Activated B cell treated with CpG ODN at 0.5 μM for 24 hours (primary cell): ENCODE data around the gene GNB1. TPM values are rescaled to one million over a fixed set of nuclear protein-coding genes. Genes with fewer than 3 reads are reported as not detected.
A peak's percentile ranks its signal among the peaks of the same experiment; 100 is the strongest.

ENCODE experiments used
- ATAC-seq: fragments of 200-7000 bp; cut with Tn5 transposase; one replicate; pipeline ENCODE4 v1.10.0; 2021; ENCODE audit warnings: low read depth, mild to moderate bottlenecking, moderate library complexity
- CTCF ChIA-PET: fragments of 350-600 bp; sonication (Branson Sonifier 250); formaldehyde crosslinking; loops from one replicate; lab custom pipeline; 2021; ENCODE audit warnings: antibody characterized with exemption; lab: Charles Lee
- POLR2A ChIA-PET: fragments of 350-600 bp; sonication (Branson Sonifier 250); formaldehyde crosslinking; loops from one replicate; lab custom pipeline; 2021; ENCODE audit warnings: antibody characterized with exemption; lab: Charles Lee
- DNase-seq: peaks from one replicate; pipeline ENCODE4 v3.0.0; 2022
- H3K27ac Mint-ChIP-seq: one replicate; pipeline ENCODE4 v1.8.0; 2020; ENCODE audit warnings: mixed read lengths
- H3K27me3 Mint-ChIP-seq: one replicate; pipeline ENCODE4 v1.8.0; 2021; ENCODE audit warnings: mixed read lengths
- H3K36me3 Mint-ChIP-seq: one replicate; pipeline ENCODE4 v1.8.0; 2021; ENCODE audit warnings: low read depth, mixed read lengths
- H3K4me1 Mint-ChIP-seq: one replicate; pipeline ENCODE4 v1.8.0; 2021; ENCODE audit warnings: mixed read lengths
- H3K4me3 Mint-ChIP-seq: one replicate; pipeline ENCODE4 v1.8.0; 2020; ENCODE audit warnings: mild to moderate bottlenecking, mixed read lengths
- H3K9me3 Mint-ChIP-seq: one replicate; pipeline ENCODE4 v1.8.0; 2020; ENCODE audit warnings: mixed read lengths
- CTCF ChIP-seq: fragments of 200-600 bp; IDR thresholded peaks from one replicate; pipeline ENCODE4 v1.8.0; 2022; ENCODE audit warnings: antibody characterized with exemption, mild to moderate bottlenecking
- intact Hi-C: fragments of 100-400 bp; cut with micrococcal nuclease; formaldehyde crosslinking; loops from one replicate; pipeline ENCODE4 v1.15.1; 2024
- total RNA-seq: library from RNA; stranded (reverse); gene quantifications from 2 replicates; pipeline ENCODE4 v1.2.3, GENCODE V29; 2022

The GNB1 gene
- total RNA-seq, 1 donor from 2014 or later: 302 TPM

- intact Hi-C loops: loop anchor here (2.0 kb wide), 1 partner anchor 14 kb away; no protein-coding TSS in a partner anchor
- POLR2A ChIA-PET: interaction anchor here (0.7 to 1.6 kb wide), 8 partner anchors 13 to 68 kb away, joined by 3 to 7 read pairs (median 5); no protein-coding TSS in a partner anchor
- CTCF ChIA-PET: interaction anchor here (1.0 kb wide), 1 partner anchor 17 kb away, joined by 3 read pairs; no protein-coding TSS in a partner anchor
- Mint-ChIP-seq H3K4me3 (peak overlapping the region; percentile 38), H3K4me1 (peaks cover 74% of the 10 kb centered on the region), H3K36me3 (peaks cover 29% of the 10 kb centered on the region), H3K9me3 (no peaks in the 10 kb centered on the region), H3K27ac (peak overlapping the region; percentile 79), H3K27me3 (no peaks in the 10 kb centered on the region)
- no peak for TF ChIP-seq CTCF
- ATAC-seq (no peak), DNase-seq (no peak)
Observed at GRCh38 chr1:1847061-1847850, 43.6 kb downstream of the GNB1 start.

GRCh38 chr1:1846386-1846918 lies 44.4 kb downstream of the GNB1 start:
- Mint-ChIP-seq H3K4me3 (no peak overlapping the region), H3K4me1 (peaks cover 82% of the 10 kb centered on the region)

GRCh38 chr1:1842360-1843146 lies 48.3 kb downstream of the GNB1 start:
- ATAC-seq: peak; percentile 63
- Mint-ChIP-seq H3K4me1 (peaks cover 83% of the 10 kb centered on the region), H3K27me3 (no peaks in the 10 kb centered on the region), H3K27ac (peak overlapping the region; percentile 74), H3K9me3 (no peaks in the 10 kb centered on the region), H3K4me3 (peak overlapping the region; percentile 15), H3K36me3 (peaks cover 26% of the 10 kb centered on the region)
- intact Hi-C loops: loop anchor here (5.0 kb wide), 1 partner anchor 65 kb away; no protein-coding TSS in a partner anchor
- ChIA-PET POLR2A (interaction anchor here (0.6 to 0.8 kb wide), 2 partner anchors 13 to 57 kb away, joined by 3 read pairs; no protein-coding TSS in a partner anchor), CTCF (no interaction called here)
- no peak for DNase-seq
- no peak for TF ChIP-seq CTCF

More at GRCh38 chr1:1846386-1846918, 44.4 kb downstream of the GNB1 start:
- H3K27me3 Mint-ChIP-seq: no peaks in the 10 kb centered on the region
- intact Hi-C loops: loop anchor here (2.0 kb wide), 1 partner anchor 14 kb away; no protein-coding TSS in a partner anchor
- H3K36me3 Mint-ChIP-seq: peaks cover 27% of the 10 kb centered on the region
- ChIA-PET POLR2A (no interaction called here), CTCF (no interaction called here)
- no peaks in the 10 kb centered on the region for H3K9me3 Mint-ChIP-seq
- TF ChIP-seq CTCF: no peak
- no peak for ATAC-seq
- peak overlapping the region; percentile 79 for H3K27ac Mint-ChIP-seq
- DNase-seq: no peak

GRCh38 chr1:1841575-1841995 lies 49.3 kb downstream of the GNB1 start:
- no peak for TF ChIP-seq CTCF
- Mint-ChIP-seq H3K4me1 (peaks cover 73% of the 10 kb centered on the region), H3K27ac (peak overlapping the region; percentile 74), H3K36me3 (peaks cover 30% of the 10 kb centered on the region), H3K27me3 (no peaks in the 10 kb centered on the region), H3K4me3 (peak overlapping the region; percentile 70), H3K9me3 (no peaks in the 10 kb centered on the region)
- CTCF ChIA-PET: no interaction called here
- DNase-seq (no peak), ATAC-seq (no peak)
- intact Hi-C loops: loop anchor here (2.0 to 5.0 kb wide), 2 partner anchors 23 to 66 kb away; no protein-coding TSS in a partner anchor
- POLR2A ChIA-PET: no interaction called here
